ENCODE measurements around the gene RUNX2.

- TF ChIP-seq CTCF (IDR thresholded peaks at IDR 0.05) (no peak), EP300 (IDR thresholded peaks at IDR 0.05; ENCODE audit: low read depth) (no peak), POLR2AphosphoS5 (IDR thresholded peaks at IDR 0.05) (no peak)
Observed at GRCh38 chr6:45504947-45505346, 176.8 kb downstream of the RUNX2 start.
